DOHH2 (cell line): ENCODE measurements around the gene KRTAP17-1.
"Not testable (repeated sequence)": the region's sequence is repeated elsewhere in the genome, so short reads cannot be mapped to it uniquely, and the experiment has no call there.

Experiments
- H3F3A ChIP-seq: fragments of 200-600 bp; sonication (generic), shearing (Covaris generic); 2 replicates; pipeline ENCODE4 v1.6.0; 2016; ENCODE audit warnings: antibody characterized with exemption, mild to moderate bottlenecking; ENCODE audit not compliant: control insufficient read depth, insufficient read depth
- H3K27ac ChIP-seq: fragments of 200-600 bp; sonication (generic); 2 replicates; pipeline ENCODE4 v1.5.1; 2014; ENCODE audit warnings: low read depth, mild to moderate bottlenecking, low read length, moderate library complexity
- H3K27me3 ChIP-seq: fragments of 200-600 bp; sonication (generic); 2 replicates; pipeline ENCODE4 v1.6.1; 2014; ENCODE audit warnings: mild to moderate bottlenecking, low read length, mixed read lengths; ENCODE audit not compliant: control insufficient read depth
- H3K36me3 ChIP-seq: fragments of 200-600 bp; sonication (generic); 2 replicates; pipeline ENCODE4 v1.6.1; 2014; ENCODE audit warnings: mild to moderate bottlenecking, low read length, moderate library complexity, mixed read lengths; ENCODE audit not compliant: control insufficient read depth
- H3K4me1 ChIP-seq: fragments of 200-600 bp; sonication (generic); 2 replicates; pipeline ENCODE4 v1.6.1; 2014; ENCODE audit warnings: mild to moderate bottlenecking, low read length, mixed read lengths; ENCODE audit not compliant: control insufficient read depth
- H3K4me2 ChIP-seq: fragments of 200-600 bp; sonication (generic); 2 replicates; pipeline ENCODE4 v1.6.0; 2014; ENCODE audit warnings: mild to moderate bottlenecking, low read length, moderate library complexity
- H3K4me3 ChIP-seq: fragments of 200-600 bp; sonication (generic); 2 replicates; pipeline ENCODE4 v1.5.1; 2014; ENCODE audit warnings: mild to moderate bottlenecking, low read length, mixed read lengths
- H3K79me2 ChIP-seq: fragments of 200-600 bp; sonication (generic); 2 replicates; pipeline ENCODE4 v1.6.1; 2014; ENCODE audit warnings: mild to moderate bottlenecking, low read length, mixed read lengths; ENCODE audit not compliant: control insufficient read depth
- H3K9me2 ChIP-seq: fragments of 200-600 bp; sonication (generic); replicated peaks from 2 replicates; pipeline ENCODE4 v1.6.1; 2014; ENCODE audit warnings: mild to moderate bottlenecking, low read length, mixed read lengths; ENCODE audit not compliant: control insufficient read depth
- H3K9me3 ChIP-seq: fragments of 200-600 bp; sonication (generic); 2 replicates; pipeline ENCODE4 v1.6.1; 2014; ENCODE audit warnings: antibody characterized with exemption, low read length, mixed read lengths; ENCODE audit not compliant: control insufficient read depth, insufficient read depth
- H4K20me1 ChIP-seq: fragments of 200-600 bp; sonication (generic); 2 replicates; pipeline ENCODE4 v1.6.0; 2014; ENCODE audit warnings: low read depth, mild to moderate bottlenecking, antibody characterized with exemption, low read length, moderate library complexity; ENCODE audit not compliant: control insufficient read depth, insufficient read depth
- EZH2phosphoT487 ChIP-seq: fragments of 200-600 bp; sonication (generic); IDR thresholded peaks from 2 replicates; pipeline ENCODE4 v1.6.1; 2017; ENCODE audit warnings: borderline replicate concordance, mild to moderate bottlenecking, antibody characterized with exemption, low read length, moderate library complexity, mixed read lengths
- TF ChIP-seq, protein P1 (sequence below): fragments of 200-600 bp; sonication (generic); IDR thresholded peaks from one replicate; pipeline ENCODE4 v1.5.1; 2014; ENCODE audit warnings: antibody characterized with exemption, mild to moderate bottlenecking, low read depth, low read length; ENCODE audit not compliant: poor library complexity, severe bottlenecking

Gene KRTAP17-1

GRCh38 chr17:41278176-41278955, 37.1 kb downstream of the KRTAP17-1 start:
- no peaks in the 10 kb centered on the region for H3K36me3 ChIP-seq
- no peak overlapping the region for H3K4me2 ChIP-seq
- no peak for TF ChIP-seq EZH2phosphoT487
- TF ChIP-seq, protein P1, sequence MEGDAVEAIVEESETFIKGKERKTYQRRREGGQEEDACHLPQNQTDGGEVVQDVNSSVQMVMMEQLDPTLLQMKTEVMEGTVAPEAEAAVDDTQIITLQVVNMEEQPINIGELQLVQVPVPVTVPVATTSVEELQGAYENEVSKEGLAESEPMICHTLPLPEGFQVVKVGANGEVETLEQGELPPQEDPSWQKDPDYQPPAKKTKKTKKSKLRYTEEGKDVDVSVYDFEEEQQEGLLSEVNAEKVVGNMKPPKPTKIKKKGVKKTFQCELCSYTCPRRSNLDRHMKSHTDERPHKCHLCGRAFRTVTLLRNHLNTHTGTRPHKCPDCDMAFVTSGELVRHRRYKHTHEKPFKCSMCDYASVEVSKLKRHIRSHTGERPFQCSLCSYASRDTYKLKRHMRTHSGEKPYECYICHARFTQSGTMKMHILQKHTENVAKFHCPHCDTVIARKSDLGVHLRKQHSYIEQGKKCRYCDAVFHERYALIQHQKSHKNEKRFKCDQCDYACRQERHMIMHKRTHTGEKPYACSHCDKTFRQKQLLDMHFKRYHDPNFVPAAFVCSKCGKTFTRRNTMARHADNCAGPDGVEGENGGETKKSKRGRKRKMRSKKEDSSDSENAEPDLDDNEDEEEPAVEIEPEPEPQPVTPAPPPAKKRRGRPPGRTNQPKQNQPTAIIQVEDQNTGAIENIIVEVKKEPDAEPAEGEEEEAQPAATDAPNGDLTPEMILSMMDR = no peak
- no peak overlapping the region for H3K4me3 ChIP-seq
- no peak overlapping the region for H3K27ac ChIP-seq
- H3K9me2 ChIP-seq = no peaks in the 10 kb centered on the region
- no peaks in the 10 kb centered on the region for H3F3A ChIP-seq
- H3K4me1 ChIP-seq = no peaks in the 10 kb centered on the region
- H3K27me3 ChIP-seq = peaks cover 27% of the 10 kb centered on the region
- no peaks in the 10 kb centered on the region for H3K79me2 ChIP-seq
- H3K9me3 ChIP-seq = no peaks in the 10 kb centered on the region
- H4K20me1 ChIP-seq = no peaks in the 10 kb centered on the region

- not testable (repeated sequence) for H3F3A ChIP-seq
Observed at GRCh38 chr17:41275648-41276190, 39.8 kb downstream of the KRTAP17-1 start, which contains the start of gene KRTAP9-7. KRTAP9-7 (plus strand) TSS chr17:41275698; CDS start chr17:41275698, 0 bp downstream.

DNA sequence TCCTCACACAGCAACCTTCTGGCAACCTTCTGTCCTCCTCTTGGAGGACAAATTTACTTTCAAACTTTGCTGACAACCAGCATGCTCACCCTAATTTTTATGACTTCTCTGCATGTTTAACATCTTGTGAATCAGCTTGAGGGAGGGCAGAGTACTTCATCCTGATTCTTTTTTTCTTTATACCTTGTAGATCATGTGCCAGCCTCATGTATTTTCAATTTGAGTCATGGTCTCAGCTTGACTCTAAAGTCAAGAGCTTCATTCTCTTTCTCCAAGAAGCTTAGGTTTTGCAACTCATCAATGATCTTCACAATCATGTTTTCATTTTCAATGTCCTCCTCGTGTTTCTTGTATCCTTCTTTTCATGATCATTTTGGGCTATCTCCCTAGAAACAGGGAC, 43.7 kb downstream of the KRTAP17-1 start:
- no peaks in the 10 kb centered on the region for H3K79me2 ChIP-seq
- H3K9me2 ChIP-seq = no peaks in the 10 kb centered on the region
- H3F3A ChIP-seq = no peaks in the 10 kb centered on the region
- no peaks in the 10 kb centered on the region for H3K36me3 ChIP-seq
- TF ChIP-seq, protein P1 = no peak
- TF ChIP-seq EZH2phosphoT487 = no peak
- no peak overlapping the region for H3K4me3 ChIP-seq
- H3K9me3 ChIP-seq = no peaks in the 10 kb centered on the region
- H3K27ac ChIP-seq = no peak overlapping the region
- no peaks in the 10 kb centered on the region for H4K20me1 ChIP-seq
- peaks cover 34% of the 10 kb centered on the region for H3K27me3 ChIP-seq
- no peaks in the 10 kb centered on the region for H3K4me1 ChIP-seq
- H3K4me2 ChIP-seq = no peak overlapping the region

More at GRCh38 chr17:41275648-41276190, 39.8 kb downstream of the KRTAP17-1 start, which contains the start of gene KRTAP9-7:
- not testable (repeated sequence) for H3K4me2 ChIP-seq, H3K9me3 ChIP-seq, H3K36me3 ChIP-seq, H3K9me2 ChIP-seq, H3K27ac ChIP-seq, H3K79me2 ChIP-seq, H4K20me1 ChIP-seq, H3K4me1 ChIP-seq, H3K4me3 ChIP-seq
- peaks cover 31% of the 10 kb centered on the region for H3K27me3 ChIP-seq

GRCh38 chr17:41271323-41271722, 44.2 kb downstream of the KRTAP17-1 start:
- not testable (repeated sequence) for H3K27ac ChIP-seq, H3K4me1 ChIP-seq, H3K9me3 ChIP-seq, H3K4me2 ChIP-seq, H3K79me2 ChIP-seq, H4K20me1 ChIP-seq, H3K9me2 ChIP-seq, H3F3A ChIP-seq, H3K4me3 ChIP-seq, H3K36me3 ChIP-seq
- H3K27me3 ChIP-seq = peaks cover 33% of the 10 kb centered on the region
